T-helper 2 cell (primary cell): Measurements from ENCODE around the gene CPN1.
A peak's percentile ranks its signal among the peaks of the same experiment; 100 is the strongest.

Experiments
- DNase-seq, 5 experiments: peaks; one replicate each; pipeline versions ENCODE4 v3.0.0 to v3.0.0-alpha.2; 2012 to 2022

CPN1 gene

GRCh38 chr10:100075426-100076220 is 6.0 kb downstream of the CPN1 start:
- no peak for DNase-seq

GRCh38 chr10:100072514-100072913 is 9.2 kb downstream of the CPN1 start:
- DNase-seq, result no peak

- no peak for DNase-seq
These were observed 10.1 kb downstream of the CPN1 start for GRCh38 chr10:100071529-100071928.

GRCh38 chr10:100067466-100067865 is 14.2 kb downstream of the CPN1 start:
- DNase-seq, result no peak

GRCh38 chr10:100065084-100065660 is 16.5 kb downstream of the CPN1 start:
- DNase-seq, result no peak

GRCh38 chr10:100061401-100061800 is 20.3 kb downstream of the CPN1 start:
- no peak for DNase-seq

- DNase-seq, result no peak
These were observed 23.7 kb downstream of the CPN1 start for GRCh38 chr10:100057948-100058347.

- no peak for DNase-seq
These were observed 27.8 kb downstream of the CPN1 start for GRCh38 chr10:100053686-100054460.

- peak; percentile 29 to 73 (median 64) for DNase-seq
These were observed 35.6 kb downstream of the CPN1 start for GRCh38 chr10:100046021-100046486.

GRCh38 chr10:100045592-100045991 is 36.1 kb downstream of the CPN1 start:
- DNase-seq, result no peak

- DNase-seq, result no peak
These were observed 37.9 kb downstream of the CPN1 start for GRCh38 chr10:100043796-100044195.

GRCh38 chr10:100043344-100043743 is 38.3 kb downstream of the CPN1 start:
- peak in 1 of 5 experiments; percentile 35 for DNase-seq

GRCh38 chr10:100041306-100042002 is 40.2 kb downstream of the CPN1 start:
- no peak for DNase-seq

- no peak for DNase-seq
These were observed 43.1 kb downstream of the CPN1 start for GRCh38 chr10:100038561-100039071.

GRCh38 chr10:100037758-100038315 is 43.8 kb downstream of the CPN1 start:
- DNase-seq, result no peak

- DNase-seq, result no peak
These were observed 44.8 kb downstream of the CPN1 start for GRCh38 chr10:100036850-100037249.

GRCh38 chr10:100033766-100034418 is 47.8 kb downstream of the CPN1 start:
- DNase-seq, result no peak

- no peak for DNase-seq
These were observed 54.3 kb downstream of the CPN1 start for GRCh38 chr10:100027416-100027815.

- no peak for DNase-seq
These were observed 56.1 kb downstream of the CPN1 start for GRCh38 chr10:100025576-100025975.

GRCh38 chr10:100024748-100025147 is 56.9 kb downstream of the CPN1 start:
- no peak for DNase-seq

- DNase-seq, result no peak
These were observed 59.3 kb downstream of the CPN1 start for GRCh38 chr10:100022403-100022802.

- no peak for DNase-seq
These were observed 60.3 kb downstream of the CPN1 start for GRCh38 chr10:100021322-100021721.
